HUES6 (cell line): ENCODE results near the gene RGS12.

Source experiments
- H3K27ac ChIP-seq: 2 replicates; pipeline ENCODE4 v1.7.0; 2013; ENCODE audit warnings: low read depth, mild to moderate bottlenecking, low read length, inconsistent platforms
- H3K27me3 ChIP-seq: 2 replicates; pipeline ENCODE4 v1.6.1; 2013; ENCODE audit warnings: low read length; ENCODE audit not compliant: control insufficient read depth, insufficient read depth
- H3K36me3 ChIP-seq: 2 replicates; pipeline ENCODE4 v1.6.1; 2013; ENCODE audit warnings: low read length; ENCODE audit not compliant: control insufficient read depth, insufficient read depth
- H3K4me1 ChIP-seq: 2 replicates; pipeline ENCODE4 v1.6.1; 2013; ENCODE audit warnings: low read length; ENCODE audit not compliant: control insufficient read depth, insufficient read depth
- H3K4me3 ChIP-seq: 2 replicates; pipeline ENCODE4 v1.5.1; 2013; ENCODE audit warnings: low read depth, low read length
- H3K9ac ChIP-seq: one replicate; pipeline ENCODE4 v1.6.1; 2013; ENCODE audit warnings: mild to moderate bottlenecking, low read length
- H3K9me3 ChIP-seq: 2 replicates; pipeline ENCODE4 v1.6.1; 2013; ENCODE audit warnings: low read depth, low read length; ENCODE audit not compliant: control insufficient read depth, insufficient read depth

RGS12 gene

GRCh38 chr4:3256230-3257102 is 36.4 kb upstream of the RGS12 start:
- Histone ChIP-seq H3K4me1 (no peaks in the 10 kb centered on the region), H3K27me3 (no peaks in the 10 kb centered on the region), H3K4me3 (no peak overlapping the region), H3K9me3 (no peaks in the 10 kb centered on the region), H3K9ac (no peak overlapping the region), H3K27ac (no peak overlapping the region), H3K36me3 (no peaks in the 10 kb centered on the region)

GRCh38 chr4:3257103-3257555 is 35.7 kb upstream of the RGS12 start:
- Histone ChIP-seq H3K27me3 (no peaks in the 10 kb centered on the region), H3K9ac (no peak overlapping the region), H3K27ac (no peak overlapping the region), H3K4me1 (no peaks in the 10 kb centered on the region), H3K4me3 (no peak overlapping the region), H3K9me3 (no peaks in the 10 kb centered on the region), H3K36me3 (no peaks in the 10 kb centered on the region)

- no peaks in the 10 kb centered on the region for H3K36me3 ChIP-seq
- no peaks in the 10 kb centered on the region for H3K4me1 ChIP-seq
- no peak overlapping the region for H3K9ac ChIP-seq
- H3K27me3 ChIP-seq = no peaks in the 10 kb centered on the region
- H3K9me3 ChIP-seq = no peaks in the 10 kb centered on the region
- no peak overlapping the region for H3K27ac ChIP-seq
- no peak overlapping the region for H3K4me3 ChIP-seq
These were observed 35.0 kb upstream of the RGS12 start for GRCh38 chr4:3257556-3258482.

GRCh38 chr4:3261411-3262207 is 31.2 kb upstream of the RGS12 start:
- Histone ChIP-seq H3K4me3 (no peak overlapping the region), H3K27me3 (no peaks in the 10 kb centered on the region), H3K4me1 (no peaks in the 10 kb centered on the region), H3K27ac (no peak overlapping the region), H3K9me3 (no peaks in the 10 kb centered on the region), H3K9ac (no peak overlapping the region), H3K36me3 (no peaks in the 10 kb centered on the region)

GRCh38 chr4:3262208-3263052 is 30.4 kb upstream of the RGS12 start:
- H3K27me3 ChIP-seq = no peaks in the 10 kb centered on the region
- no peak overlapping the region for H3K4me3 ChIP-seq
- H3K36me3 ChIP-seq = no peaks in the 10 kb centered on the region
- H3K9ac ChIP-seq = no peak overlapping the region
- H3K4me1 ChIP-seq = no peaks in the 10 kb centered on the region
- no peak overlapping the region for H3K27ac ChIP-seq
- no peaks in the 10 kb centered on the region for H3K9me3 ChIP-seq

- no peak overlapping the region for H3K27ac ChIP-seq
- H3K9ac ChIP-seq = no peak overlapping the region
- no peaks in the 10 kb centered on the region for H3K36me3 ChIP-seq
- no peak overlapping the region for H3K4me3 ChIP-seq
- H3K4me1 ChIP-seq = no peaks in the 10 kb centered on the region
- H3K9me3 ChIP-seq = no peaks in the 10 kb centered on the region
- H3K27me3 ChIP-seq = no peaks in the 10 kb centered on the region
These were observed 29.6 kb upstream of the RGS12 start for GRCh38 chr4:3263053-3263875.

- Histone ChIP-seq H3K27ac (no peak overlapping the region), H3K9ac (no peak overlapping the region), H3K4me1 (peaks cover 5% of the 10 kb centered on the region), H3K4me3 (no peak overlapping the region), H3K27me3 (no peaks in the 10 kb centered on the region), H3K36me3 (no peaks in the 10 kb centered on the region), H3K9me3 (no peaks in the 10 kb centered on the region)
These were observed 29.0 kb upstream of the RGS12 start for GRCh38 chr4:3263876-3264193.

- H3K27me3 ChIP-seq = no peaks in the 10 kb centered on the region
- H3K4me3 ChIP-seq = no peak overlapping the region
- no peak overlapping the region for H3K9ac ChIP-seq
- H3K27ac ChIP-seq = no peak overlapping the region
- no peaks in the 10 kb centered on the region for H3K36me3 ChIP-seq
- peaks cover 13% of the 10 kb centered on the region for H3K4me1 ChIP-seq
- no peaks in the 10 kb centered on the region for H3K9me3 ChIP-seq
These were observed 26.7 kb upstream of the RGS12 start for GRCh38 chr4:3266076-3266475.

- Histone ChIP-seq H3K4me1 (peaks cover 13% of the 10 kb centered on the region), H3K27ac (no peak overlapping the region), H3K27me3 (no peaks in the 10 kb centered on the region), H3K9ac (no peak overlapping the region), H3K9me3 (no peaks in the 10 kb centered on the region), H3K4me3 (no peak overlapping the region), H3K36me3 (no peaks in the 10 kb centered on the region)
These were observed 25.0 kb upstream of the RGS12 start for GRCh38 chr4:3267576-3268394.
